Fibroblast of lung (primary cell): ENCODE measurements around the gene APOA4. TPM values are rescaled to one million over a fixed set of nuclear protein-coding genes. Genes with fewer than 3 reads are reported as not detected.

Experiments used
- DNase-seq, 2 donors: peaks; one replicate each; pipeline versions ENCODE4 v3.0.0 to v3.0.0-alpha.2; 2010; ENCODE audit warnings: low read depth in 2 of 2
- H2AFZ ChIP-seq: 2 replicates; pipeline ENCODE4 v1.5.1; 2012; ENCODE audit warnings: low read length, control low read depth, inconsistent platforms
- H3K27ac ChIP-seq: 2 replicates; pipeline ENCODE4 v1.5.1; 2011; ENCODE audit warnings: low read length, control low read depth; ENCODE audit not compliant: insufficient read depth
- H3K27me3 ChIP-seq: 2 replicates; pipeline ENCODE4 v1.5.1; 2011; ENCODE audit warnings: mild to moderate bottlenecking, low read length; ENCODE audit not compliant: control insufficient read depth, insufficient read depth
- H3K36me3 ChIP-seq: 2 replicates; pipeline ENCODE4 v1.5.1; 2011; ENCODE audit warnings: low read length; ENCODE audit not compliant: control insufficient read depth, insufficient read depth
- H3K4me1 ChIP-seq: 2 replicates; pipeline ENCODE4 v1.5.1; 2011; ENCODE audit warnings: low read length; ENCODE audit not compliant: control insufficient read depth, insufficient read depth; ENCODE audit errors: extremely low read depth
- H3K4me2 ChIP-seq: 2 replicates; pipeline ENCODE4 v1.5.1; 2011; ENCODE audit warnings: low read length, control low read depth; ENCODE audit not compliant: insufficient read depth; ENCODE audit errors: extremely low read depth
- H3K4me3 ChIP-seq, 4 experiments: fragments of 200-600 bp in 1 of 4; sonication (generic) in 1 of 4; replicated peaks in 1 of 4; 2 replicates each; pipeline ENCODE4 v1.5.1; 2011 to 2016; ENCODE audit warnings: low read length in 4 of 4, low read depth in 3 of 4, mild to moderate bottlenecking in 3 of 4, control low read depth in 2 of 4, inconsistent platforms in 1 of 4, mixed read lengths in 1 of 4; ENCODE audit not compliant: insufficient read depth in 1 of 4; ENCODE audit errors: control extremely low read depth in 1 of 4
- H3K79me2 ChIP-seq: 2 replicates; pipeline ENCODE4 v1.5.1; 2012; ENCODE audit warnings: mild to moderate bottlenecking, low read length, inconsistent platforms; ENCODE audit not compliant: control insufficient read depth, insufficient read depth
- H3K9ac ChIP-seq: 2 replicates; pipeline ENCODE4 v1.5.1; 2011; ENCODE audit warnings: mild to moderate bottlenecking, low read length, control low read depth; ENCODE audit not compliant: insufficient read depth
- H3K9me3 ChIP-seq: 2 replicates; pipeline ENCODE4 v1.5.1; 2012; ENCODE audit warnings: low read depth, low read length; ENCODE audit not compliant: control insufficient read depth, insufficient read depth
- H4K20me1 ChIP-seq: 2 replicates; pipeline ENCODE4 v1.5.1; 2011; ENCODE audit warnings: low read length; ENCODE audit not compliant: control insufficient read depth, insufficient read depth; ENCODE audit errors: extremely low read depth
- EZH2 ChIP-seq: IDR thresholded peaks from 2 replicates; pipeline ENCODE4 v1.5.1; 2012; ENCODE audit warnings: low read length, control low read depth, mild to moderate bottlenecking; ENCODE audit errors: missing control alignments
- polyA plus RNA-seq, 2 donors: library from polyadenylated mRNA; depleted of rRNA in 1 of 2; stranded (reverse) in 1 of 2; unstranded in 1 of 2; fragments of >200 nt; gene quantifications; 2 replicates each; pipeline ENCODE4 v1.2.1, GENCODE V29; 2011 to 2012; ENCODE audit warnings: missing spikeins in 1 of 2
- total RNA-seq: library from RNA; depleted of rRNA; stranded (reverse); fragments of >200 nt; gene quantifications from 2 replicates; pipeline ENCODE4 v1.2.1, GENCODE V29; 2014
- TF ChIP-seq, protein P1 (sequence below), 2 donors: IDR thresholded peaks in 1 of 2; conservative IDR thresholded peaks in 1 of 2; 1 replicate in 1 of 2; 2 replicates in 1 of 2; pipeline ENCODE4 v1.5.1; 2011 to 2012; ENCODE audit warnings: low read length in 2 of 2, control low read depth in 1 of 2, inconsistent platforms in 1 of 2, low read depth in 1 of 2, mild to moderate bottlenecking in 1 of 2

The APOA4 gene
- total and polyA plus RNA-seq, 2 donors (not counting 1 experiment from before 2014, with no cell fraction given): not detected

- no peaks in the 10 kb centered on the region for H4K20me1 ChIP-seq
- H3K4me2 ChIP-seq: no peak overlapping the region
- no peak overlapping the region for H3K4me3 ChIP-seq
- TF ChIP-seq, protein P1, sequence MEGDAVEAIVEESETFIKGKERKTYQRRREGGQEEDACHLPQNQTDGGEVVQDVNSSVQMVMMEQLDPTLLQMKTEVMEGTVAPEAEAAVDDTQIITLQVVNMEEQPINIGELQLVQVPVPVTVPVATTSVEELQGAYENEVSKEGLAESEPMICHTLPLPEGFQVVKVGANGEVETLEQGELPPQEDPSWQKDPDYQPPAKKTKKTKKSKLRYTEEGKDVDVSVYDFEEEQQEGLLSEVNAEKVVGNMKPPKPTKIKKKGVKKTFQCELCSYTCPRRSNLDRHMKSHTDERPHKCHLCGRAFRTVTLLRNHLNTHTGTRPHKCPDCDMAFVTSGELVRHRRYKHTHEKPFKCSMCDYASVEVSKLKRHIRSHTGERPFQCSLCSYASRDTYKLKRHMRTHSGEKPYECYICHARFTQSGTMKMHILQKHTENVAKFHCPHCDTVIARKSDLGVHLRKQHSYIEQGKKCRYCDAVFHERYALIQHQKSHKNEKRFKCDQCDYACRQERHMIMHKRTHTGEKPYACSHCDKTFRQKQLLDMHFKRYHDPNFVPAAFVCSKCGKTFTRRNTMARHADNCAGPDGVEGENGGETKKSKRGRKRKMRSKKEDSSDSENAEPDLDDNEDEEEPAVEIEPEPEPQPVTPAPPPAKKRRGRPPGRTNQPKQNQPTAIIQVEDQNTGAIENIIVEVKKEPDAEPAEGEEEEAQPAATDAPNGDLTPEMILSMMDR (conservative IDR thresholded peaks at IDR 0.05 in 1 of 2, IDR thresholded peaks at IDR 0.05 in 1 of 2; ENCODE audit: low read depth in 1 of 2, low read length in 2 of 2): no peak
- TF ChIP-seq EZH2: no peak
- no peaks in the 10 kb centered on the region for H3K36me3 ChIP-seq
- H3K9ac ChIP-seq: no peak overlapping the region
- H3K27me3 ChIP-seq: no peaks in the 10 kb centered on the region
- H2AFZ ChIP-seq: no peak overlapping the region
- peaks cover 6% of the 10 kb centered on the region for H3K4me1 ChIP-seq
- no peaks in the 10 kb centered on the region for H3K9me3 ChIP-seq
- no peak overlapping the region for H3K27ac ChIP-seq
- H3K79me2 ChIP-seq: no peaks in the 10 kb centered on the region
- DNase-seq: no peak
Observed at GRCh38 chr11:116797816-116798215, 25.3 kb downstream of the APOA4 start.

GRCh38 chr11:116796548-116796947 is 26.6 kb downstream of the APOA4 start:
- Histone ChIP-seq H3K79me2 (no peaks in the 10 kb centered on the region), H3K4me3 (no peak overlapping the region), H3K27ac (no peak overlapping the region), H2AFZ (no peak overlapping the region), H3K27me3 (no peaks in the 10 kb centered on the region), H3K36me3 (no peaks in the 10 kb centered on the region), H3K4me1 (peaks cover 9% of the 10 kb centered on the region), H3K9me3 (no peaks in the 10 kb centered on the region), H3K4me2 (no peak overlapping the region), H3K9ac (no peak overlapping the region), H4K20me1 (no peaks in the 10 kb centered on the region)
- no peak for TF ChIP-seq EZH2
- TF ChIP-seq, protein P1 (conservative IDR thresholded peaks at IDR 0.05 in 1 of 2, IDR thresholded peaks at IDR 0.05 in 1 of 2; ENCODE audit: low read depth in 1 of 2, low read length in 2 of 2): no peak
- DNase-seq: no peak

DNA sequence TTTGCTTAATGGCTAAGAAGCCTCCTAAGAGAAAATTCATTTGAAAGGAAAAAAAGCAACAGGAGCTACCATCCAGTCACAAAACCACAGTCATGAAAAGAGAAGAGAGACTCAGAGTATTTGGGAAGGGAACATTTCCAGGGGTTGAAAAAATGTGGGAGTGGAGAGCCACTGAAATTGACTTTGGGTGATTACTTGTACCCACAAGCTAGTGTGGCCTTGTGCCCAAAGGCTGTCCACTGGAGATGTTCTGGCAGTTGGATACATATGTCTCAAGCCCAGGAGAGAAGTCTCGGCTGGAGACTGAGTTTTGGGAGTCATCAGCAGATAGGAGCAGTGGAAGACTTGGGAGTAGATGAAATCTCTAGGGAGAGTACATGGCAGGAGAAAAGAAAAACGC is 28.3 kb downstream of the APOA4 start:
- Histone ChIP-seq H3K4me3 (no peak overlapping the region), H2AFZ (no peak overlapping the region), H3K36me3 (no peaks in the 10 kb centered on the region), H4K20me1 (no peaks in the 10 kb centered on the region), H3K79me2 (no peaks in the 10 kb centered on the region), H3K4me1 (peaks cover 9% of the 10 kb centered on the region), H3K27me3 (no peaks in the 10 kb centered on the region), H3K9ac (no peak overlapping the region), H3K9me3 (no peaks in the 10 kb centered on the region), H3K27ac (no peak overlapping the region), H3K4me2 (no peak overlapping the region)
- no peak for DNase-seq
- TF ChIP-seq EZH2: no peak
- TF ChIP-seq, protein P1 (conservative IDR thresholded peaks at IDR 0.05 in 1 of 2, IDR thresholded peaks at IDR 0.05 in 1 of 2; ENCODE audit: low read depth in 1 of 2, low read length in 2 of 2): no peak
